ENCODE measurements around the gene MED12. TPM values are rescaled to one million over a fixed set of nuclear protein-coding genes. Genes with fewer than 3 reads are reported as not detected.
"Not testable (repeated sequence)": the region's sequence is repeated elsewhere in the genome, so short reads cannot be mapped to it uniquely, and the experiment has no call there.

The MED12 gene
- total RNA-seq, 1 donor from 2014 or later = 23.3 TPM

GRCh38 chrX:71164071-71164470, 45.7 kb downstream of the MED12 start:
- no peak for ATAC-seq

GRCh38 chrX:71166461-71166860, 48.1 kb downstream of the MED12 start:
- no peak for ATAC-seq

- ATAC-seq = no peak
These were observed 48.8 kb downstream of the MED12 start for GRCh38 chrX:71167031-71167781.

- no peak for ATAC-seq
These were observed 49.7 kb downstream of the MED12 start for GRCh38 chrX:71168134-71168533.

DNA sequence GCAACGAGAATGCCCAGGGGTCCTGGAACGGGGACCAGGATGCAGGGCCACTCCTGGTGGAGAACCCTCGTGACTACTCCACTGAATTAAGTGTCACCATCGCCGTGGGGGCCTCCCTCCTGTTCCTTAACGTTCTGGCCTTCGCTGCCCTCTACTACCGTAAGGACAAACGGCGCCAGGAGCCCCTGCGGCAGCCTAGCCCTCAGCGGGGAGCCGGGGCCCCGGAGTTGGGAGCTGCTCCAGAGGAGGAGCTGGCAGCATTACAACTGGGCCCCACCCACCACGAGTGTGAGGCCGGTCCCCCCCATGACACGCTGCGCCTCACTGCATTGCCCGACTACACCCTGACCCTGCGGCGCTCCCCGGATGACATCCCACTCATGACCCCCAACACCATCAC, 51.2 kb downstream of the MED12 start:
- no peak for ATAC-seq

GRCh38 chrX:71170660-71171059, 52.3 kb downstream of the MED12 start:
- no peak for ATAC-seq

DNA sequence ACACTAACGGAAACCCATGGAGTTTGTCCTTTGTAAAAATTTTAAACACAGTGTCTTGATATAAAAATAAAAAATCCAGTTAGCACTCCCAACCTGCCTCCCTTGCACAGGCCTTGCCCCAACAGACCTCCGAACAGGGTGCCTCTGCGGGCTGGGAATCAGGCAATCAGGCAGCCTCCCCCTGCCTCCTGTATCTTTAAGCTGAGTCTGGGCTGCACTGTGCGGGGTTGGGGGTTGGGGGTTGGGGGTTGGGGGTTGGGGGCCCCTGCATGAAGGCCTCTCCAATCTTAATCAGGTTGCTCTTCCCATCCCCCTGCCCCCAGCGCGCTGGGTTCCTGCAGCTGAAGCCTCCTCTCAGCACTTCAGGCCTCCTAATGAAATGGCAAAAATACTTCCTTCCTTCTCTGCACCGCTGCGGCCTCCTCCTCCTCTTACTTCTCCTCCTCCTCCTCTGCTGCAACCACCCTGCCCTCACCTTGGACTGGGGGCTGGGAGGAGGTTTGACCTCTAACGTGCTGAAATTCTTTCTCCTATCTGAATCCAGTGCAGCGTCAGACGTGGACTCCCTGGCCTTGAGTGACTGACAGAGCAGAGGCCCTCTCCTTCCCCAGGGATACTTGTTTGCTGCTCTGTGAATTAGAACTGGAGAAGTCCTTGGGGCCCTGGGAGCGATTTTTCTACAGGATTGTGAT, 52.9 kb downstream of the MED12 start:
- no peak for ATAC-seq

GRCh38 chrX:71173440-71173839, 55.0 kb downstream of the MED12 start:
- no peak for ATAC-seq

GRCh38 chrX:71174795-71175194, 56.4 kb downstream of the MED12 start:
- no peak for ATAC-seq

DNA sequence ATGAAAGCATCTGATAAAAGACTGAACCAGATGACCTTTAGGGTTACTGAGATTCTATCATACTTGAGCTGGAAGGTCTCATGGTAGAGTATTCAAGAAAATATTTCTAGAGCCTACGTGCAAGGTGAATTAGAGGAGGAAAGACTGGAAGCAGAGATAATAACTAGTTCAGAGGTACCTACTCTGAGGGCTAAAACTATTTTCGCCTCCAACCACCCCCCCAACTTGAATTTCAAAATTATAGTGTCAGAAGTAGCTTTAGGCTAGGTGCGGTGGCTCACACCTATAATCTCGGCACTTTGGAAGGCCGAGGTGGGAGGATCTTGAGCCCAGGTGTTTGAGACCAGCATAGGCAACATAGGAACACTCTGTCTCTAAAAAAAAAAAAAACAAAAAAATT, 57.1 kb downstream of the MED12 start:
- no peak for ATAC-seq

DNA sequence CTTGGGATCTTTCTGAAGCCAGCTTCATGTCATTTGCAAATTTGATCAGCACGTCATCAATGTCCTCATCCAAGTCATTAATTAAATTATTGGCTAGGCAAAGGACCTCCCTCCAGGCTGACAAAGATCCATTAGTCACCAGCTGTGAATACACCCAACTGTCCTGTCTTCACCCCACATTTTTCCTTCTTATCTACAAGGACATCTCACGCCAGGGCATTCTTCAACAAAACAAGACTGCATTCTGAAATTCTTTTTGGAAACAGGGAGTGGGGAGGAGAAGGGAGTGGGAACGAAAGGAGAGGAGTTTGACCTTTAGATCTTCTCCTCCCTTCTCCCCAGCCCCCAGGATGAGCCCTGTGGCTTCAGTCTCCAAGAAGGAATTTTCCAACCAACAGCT, 58.9 kb downstream of the MED12 start:
- no peak for ATAC-seq

GRCh38 chrX:71178908-71179307, 60.5 kb downstream of the MED12 start:
- peak; percentile 53 for ATAC-seq

GRCh38 chrX:71180579-71181265, 62.3 kb downstream of the MED12 start:
- ATAC-seq = not testable (repeated sequence)

DNA sequence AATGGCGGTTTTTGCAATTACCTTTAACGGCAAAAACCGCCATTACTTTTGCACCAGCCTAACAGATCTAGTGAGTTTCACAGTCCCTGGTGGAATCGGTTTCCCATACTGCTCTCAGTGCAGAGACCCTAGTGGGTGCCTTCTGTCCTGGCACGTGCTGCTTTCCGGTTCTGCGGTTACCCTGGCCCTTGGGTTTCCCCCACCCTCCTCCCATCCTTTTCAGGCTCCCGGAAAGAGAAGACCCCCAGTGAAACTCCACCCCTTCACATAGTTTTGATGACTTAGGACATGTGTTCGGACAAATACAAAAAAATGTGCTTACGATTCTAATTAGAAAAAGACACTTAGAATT, 63.1 kb downstream of the MED12 start:
- peak; percentile 36 for ATAC-seq

DNA sequence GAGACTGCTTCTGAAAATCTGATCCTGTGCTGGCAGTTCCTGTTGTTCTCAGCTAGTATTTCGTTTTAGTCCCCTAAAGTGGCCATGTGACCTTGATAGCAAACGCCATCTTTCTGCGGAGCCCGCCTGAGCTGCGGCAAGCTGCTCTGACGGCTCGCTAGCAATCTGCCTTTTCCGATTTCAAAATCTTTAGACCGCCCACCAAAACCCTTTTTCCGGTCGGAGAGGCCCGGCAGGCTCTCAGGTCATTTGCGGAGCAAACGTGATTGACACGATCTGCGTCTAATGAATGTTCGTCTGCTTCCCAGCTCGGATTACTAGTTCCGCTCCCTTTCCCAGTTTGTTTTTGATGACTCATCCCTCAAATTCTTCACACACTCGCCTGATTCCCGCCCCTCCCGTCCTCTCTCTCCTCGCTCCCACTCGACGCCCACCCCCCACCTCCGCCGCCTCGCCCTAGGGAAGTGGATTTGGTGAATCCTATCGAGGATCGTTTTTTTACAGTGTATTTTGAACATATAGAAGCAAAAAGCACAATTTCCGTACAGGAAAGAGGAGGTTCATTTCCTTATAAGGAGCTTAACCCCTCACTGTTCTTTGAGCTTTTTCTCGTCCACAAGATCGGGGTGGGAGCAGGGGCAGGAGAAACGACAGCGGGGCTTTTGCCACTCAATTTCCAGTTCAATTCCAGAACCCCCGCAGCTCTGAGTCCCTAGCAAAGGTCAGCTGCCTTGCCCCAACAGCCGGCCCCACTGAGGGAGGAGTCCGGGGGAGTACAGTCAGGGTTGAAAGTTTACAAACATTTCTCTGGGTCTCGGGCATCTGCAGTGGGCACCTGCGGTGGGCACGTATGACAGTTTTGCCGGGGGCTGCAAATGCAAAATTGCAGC, 63.8 kb downstream of the MED12 start:
- ATAC-seq = peak; percentile 91

DNA sequence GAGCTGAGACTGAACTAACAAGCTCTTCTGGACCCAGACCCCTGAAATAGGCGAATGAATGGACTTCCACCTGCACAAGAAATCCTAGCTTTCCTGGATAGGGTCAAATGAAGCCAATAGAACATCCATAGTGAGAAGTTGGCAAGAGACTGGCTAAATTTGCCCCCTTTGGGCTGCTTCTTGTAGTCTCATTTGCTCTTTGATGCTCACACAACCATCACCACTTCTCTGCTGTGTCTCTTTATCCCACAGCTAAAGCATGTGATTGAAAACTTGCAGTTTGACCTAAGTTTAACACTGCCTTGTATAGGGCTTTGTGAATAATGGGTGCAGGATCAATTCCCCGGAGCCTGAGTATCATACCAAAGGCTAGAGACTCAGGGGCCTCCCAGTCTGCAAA, 64.5 kb downstream of the MED12 start:
- no peak for ATAC-seq

DNA sequence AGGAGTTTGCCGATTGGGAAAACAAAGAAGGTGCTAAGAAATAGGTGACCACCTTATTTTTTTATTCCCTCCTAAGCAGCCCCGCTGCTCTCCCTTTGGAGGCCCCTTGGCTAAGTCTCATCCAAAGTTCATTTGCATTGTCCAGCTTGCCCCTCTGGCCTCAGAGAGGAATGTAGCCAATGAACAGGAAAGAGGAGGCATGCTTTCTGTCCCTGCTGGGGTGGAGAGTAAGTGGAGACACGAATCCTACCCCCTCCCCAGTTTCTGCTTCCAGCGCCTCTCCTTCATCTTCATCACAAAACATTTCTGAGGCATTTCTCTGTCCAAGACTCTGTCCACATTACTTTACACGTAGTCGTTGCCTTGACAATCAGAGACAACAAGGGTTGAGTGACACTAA, 64.9 kb downstream of the MED12 start:
- no peak for ATAC-seq

- ATAC-seq = no peak
These were observed 65.7 kb downstream of the MED12 start for GRCh38 chrX:71184092-71184491.

GRCh38 chrX:71184803-71185495, 66.6 kb downstream of the MED12 start:
- peak; percentile 47 for ATAC-seq

GRCh38 chrX:71191248-71191647, 72.9 kb downstream of the MED12 start:
- no peak for ATAC-seq

Data from esophagus mucosa (tissue), 1 donor.